Nephron progenitor cell (in vitro differentiated cells): Measurements from ENCODE around the gene INHBB.

Experiments used
- DNase-seq: peaks from one replicate; pipeline ENCODE4 v3.0.0; 2021
- H3K27ac Mint-ChIP-seq: 2 replicates; pipeline ENCODE4 v1.8.0; 2021; ENCODE audit warnings: mild to moderate bottlenecking, moderate library complexity, mixed read lengths
- H3K27me3 Mint-ChIP-seq: 2 replicates; pipeline ENCODE4 v1.8.0; 2021; ENCODE audit warnings: mild to moderate bottlenecking, low read depth, mixed read lengths; ENCODE audit not compliant: poor library complexity
- H3K36me3 Mint-ChIP-seq: 2 replicates; pipeline ENCODE4 v1.8.0; 2021; ENCODE audit warnings: low read depth, mixed read lengths
- H3K4me1 Mint-ChIP-seq: 2 replicates; pipeline ENCODE4 v1.8.0; 2021; ENCODE audit warnings: mixed read lengths
- H3K4me3 Mint-ChIP-seq: 2 replicates; pipeline ENCODE4 v1.8.0; 2021; ENCODE audit warnings: mild to moderate bottlenecking, moderate library complexity, mixed read lengths
- H3K9me3 Mint-ChIP-seq: 2 replicates; pipeline ENCODE4 v1.8.0; 2021; ENCODE audit warnings: mild to moderate bottlenecking, moderate library complexity, mixed read lengths
- TF ChIP-seq, protein P1 (sequence below): fragments of 200-600 bp; sonication (generic); IDR thresholded peaks from 2 replicates; pipeline ENCODE4 v1.5.0; 2021; ENCODE audit warnings: antibody characterized with exemption

Gene INHBB

DNA sequence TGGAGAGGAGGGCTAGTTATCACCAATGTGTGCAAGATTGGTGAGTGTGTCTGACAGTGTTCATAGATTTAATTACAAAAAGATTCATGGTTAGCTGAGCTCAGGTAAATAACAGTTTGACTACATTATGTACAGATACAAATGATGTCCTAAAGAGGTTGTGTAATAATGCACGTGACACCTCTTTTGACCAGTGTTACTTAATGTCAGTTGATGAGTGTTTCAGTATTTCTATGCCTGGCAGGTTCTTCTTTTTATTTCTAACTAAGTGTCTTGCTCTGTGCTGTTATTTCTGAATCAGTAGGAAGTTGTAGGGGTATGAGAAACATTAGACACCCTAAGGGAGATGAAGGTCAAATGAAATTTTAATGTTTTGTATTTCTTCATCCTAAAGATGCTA, 7.9 kb upstream of the INHBB start:
- H3K4me1 Mint-ChIP-seq, result peaks cover 17% of the 10 kb centered on the region
- H3K4me3 Mint-ChIP-seq, result no peak overlapping the region
- peaks cover 81% of the 10 kb centered on the region for H3K27me3 Mint-ChIP-seq

DNA sequence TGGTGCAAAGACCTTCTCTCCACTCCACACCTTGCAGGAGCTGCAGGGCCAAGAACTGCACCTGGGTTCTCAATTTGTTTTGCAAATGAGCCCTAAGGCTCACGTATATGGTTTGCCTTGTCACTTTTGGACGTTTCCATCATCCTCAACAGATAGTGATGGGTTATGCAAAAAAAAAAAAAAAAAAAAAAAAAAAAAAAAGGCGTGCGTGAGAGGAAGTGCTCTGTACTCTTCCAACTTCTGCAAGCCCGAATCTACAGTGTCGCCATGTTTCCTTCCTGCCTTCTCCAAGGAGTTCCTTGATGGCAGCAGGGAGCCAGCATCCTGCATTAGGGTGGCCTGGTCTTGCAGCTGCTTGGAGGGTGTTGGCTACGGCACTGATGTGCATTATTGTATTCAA, 4.0 kb upstream of the INHBB start:
- Mint-ChIP-seq H3K4me1 (peaks cover 14% of the 10 kb centered on the region), H3K9me3 (no peaks in the 10 kb centered on the region), H3K27ac (no peak overlapping the region), H3K27me3 (peaks cover 70% of the 10 kb centered on the region), H3K36me3 (no peaks in the 10 kb centered on the region), H3K4me3 (no peak overlapping the region)
- DNase-seq, result no peak
- TF ChIP-seq, protein P1, sequence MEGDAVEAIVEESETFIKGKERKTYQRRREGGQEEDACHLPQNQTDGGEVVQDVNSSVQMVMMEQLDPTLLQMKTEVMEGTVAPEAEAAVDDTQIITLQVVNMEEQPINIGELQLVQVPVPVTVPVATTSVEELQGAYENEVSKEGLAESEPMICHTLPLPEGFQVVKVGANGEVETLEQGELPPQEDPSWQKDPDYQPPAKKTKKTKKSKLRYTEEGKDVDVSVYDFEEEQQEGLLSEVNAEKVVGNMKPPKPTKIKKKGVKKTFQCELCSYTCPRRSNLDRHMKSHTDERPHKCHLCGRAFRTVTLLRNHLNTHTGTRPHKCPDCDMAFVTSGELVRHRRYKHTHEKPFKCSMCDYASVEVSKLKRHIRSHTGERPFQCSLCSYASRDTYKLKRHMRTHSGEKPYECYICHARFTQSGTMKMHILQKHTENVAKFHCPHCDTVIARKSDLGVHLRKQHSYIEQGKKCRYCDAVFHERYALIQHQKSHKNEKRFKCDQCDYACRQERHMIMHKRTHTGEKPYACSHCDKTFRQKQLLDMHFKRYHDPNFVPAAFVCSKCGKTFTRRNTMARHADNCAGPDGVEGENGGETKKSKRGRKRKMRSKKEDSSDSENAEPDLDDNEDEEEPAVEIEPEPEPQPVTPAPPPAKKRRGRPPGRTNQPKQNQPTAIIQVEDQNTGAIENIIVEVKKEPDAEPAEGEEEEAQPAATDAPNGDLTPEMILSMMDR, result no peak

More for the DNA sequence above, 7.9 kb upstream of the INHBB start:
- no peaks in the 10 kb centered on the region for H3K36me3 Mint-ChIP-seq
- peaks cover 7% of the 10 kb centered on the region for H3K9me3 Mint-ChIP-seq
- DNase-seq, result no peak
- TF ChIP-seq, protein P1, result no peak
- no peak overlapping the region for H3K27ac Mint-ChIP-seq

DNA sequence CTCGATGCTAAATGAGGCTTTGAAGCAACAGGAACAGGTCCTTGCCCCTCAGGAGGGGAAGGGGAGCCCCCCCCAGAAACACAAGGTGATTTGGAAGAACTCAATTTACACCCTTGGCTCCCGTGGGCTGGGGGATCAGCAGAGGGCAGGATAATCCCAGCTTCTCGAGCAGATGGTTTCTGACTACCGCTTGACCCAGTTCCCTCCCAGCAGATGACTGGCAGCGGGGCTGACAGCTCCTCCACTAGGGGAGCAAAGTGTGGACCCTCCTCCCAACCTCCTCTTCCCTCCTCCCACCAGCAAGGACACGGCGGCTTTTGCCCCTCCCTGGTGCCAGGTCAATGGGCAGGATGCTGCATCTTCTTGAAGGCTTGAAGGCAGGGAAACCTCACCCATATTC, 3.5 kb upstream of the INHBB start:
- Mint-ChIP-seq H3K36me3 (no peaks in the 10 kb centered on the region), H3K27me3 (peaks cover 74% of the 10 kb centered on the region), H3K27ac (no peak overlapping the region), H3K9me3 (no peaks in the 10 kb centered on the region), H3K4me1 (peaks cover 14% of the 10 kb centered on the region), H3K4me3 (no peak overlapping the region)
- TF ChIP-seq, protein P1, result no peak
- DNase-seq, result no peak

DNA sequence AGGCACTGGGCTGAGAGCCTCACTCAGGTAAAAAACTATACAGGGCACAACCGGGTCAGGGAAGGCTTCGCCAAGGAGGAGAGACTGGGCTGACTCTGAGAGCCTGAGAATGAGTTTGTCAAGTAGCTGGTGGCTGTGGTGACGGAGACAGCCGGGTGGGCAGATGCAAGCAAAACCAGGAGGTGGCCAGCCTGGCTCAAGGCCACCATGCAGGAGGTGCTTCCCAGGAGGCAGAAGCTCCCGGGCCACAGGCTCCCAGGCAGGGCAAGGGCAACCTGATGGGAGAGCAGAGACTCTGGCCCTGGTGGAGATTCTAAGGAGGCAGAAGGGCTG, 2.9 kb upstream of the INHBB start:
- Mint-ChIP-seq H3K4me3 (peak overlapping the region; percentile 49), H3K27me3 (peaks cover 80% of the 10 kb centered on the region), H3K4me1 (peaks cover 19% of the 10 kb centered on the region), H3K27ac (no peak overlapping the region), H3K9me3 (no peaks in the 10 kb centered on the region), H3K36me3 (no peaks in the 10 kb centered on the region)
- TF ChIP-seq, protein P1, result no peak
- DNase-seq, result no peak

DNA sequence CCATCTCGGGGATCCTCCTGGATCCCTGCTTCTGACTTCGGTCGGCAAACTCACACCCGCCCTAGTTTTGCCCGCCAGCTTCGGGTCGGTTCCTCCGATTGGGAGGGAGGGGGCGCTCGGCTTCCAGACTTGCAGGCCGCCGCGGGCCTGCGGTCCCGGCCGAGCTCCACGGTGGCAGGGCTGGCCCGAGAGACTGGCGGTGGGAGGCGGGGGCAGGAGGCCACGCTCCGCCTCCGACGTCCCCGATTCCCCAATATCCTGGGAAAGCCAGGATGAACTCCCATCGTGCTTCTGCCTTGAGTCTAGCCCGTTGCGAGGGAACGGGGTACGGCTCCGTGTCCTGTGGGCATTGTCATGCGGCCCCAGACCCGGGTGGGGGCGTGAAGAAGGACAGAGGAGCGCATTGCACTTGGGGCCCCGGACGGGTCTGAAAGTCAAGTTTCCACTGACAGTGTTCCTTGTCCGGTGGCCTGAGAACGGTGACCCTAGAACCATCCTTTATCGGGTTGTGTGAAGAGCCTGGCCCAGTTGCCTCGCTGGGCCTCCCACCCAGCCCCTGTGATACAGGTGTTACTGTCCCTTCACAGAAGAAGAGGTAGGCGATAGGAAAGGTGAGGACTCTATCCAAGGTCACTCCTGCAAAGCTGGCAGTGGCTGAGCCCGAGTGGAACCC, 2.4 kb upstream of the INHBB start:
- H3K27me3 Mint-ChIP-seq, result peaks cover 81% of the 10 kb centered on the region
- peak overlapping the region; percentile 58 for H3K4me3 Mint-ChIP-seq
- TF ChIP-seq, protein P1, result peak; percentile 75
- peak; percentile 85 for DNase-seq
- H3K27ac Mint-ChIP-seq, result no peak overlapping the region
- H3K4me1 Mint-ChIP-seq, result peaks cover 24% of the 10 kb centered on the region
- H3K36me3 Mint-ChIP-seq, result no peaks in the 10 kb centered on the region
- H3K9me3 Mint-ChIP-seq, result no peaks in the 10 kb centered on the region
